GM12878 (cell line): ENCODE measurements around the gene ELP2. TPM values are rescaled to one million over a fixed set of nuclear protein-coding genes. Genes with fewer than 3 reads are reported as not detected.

Experiments
- ATAC-seq: fragments of 200-7000 bp; cut with Tn5 transposase; 3 replicates; pipeline ENCODE4 v1.9.1; 2020; ENCODE audit warnings: mild to moderate bottlenecking, moderate library complexity
- BruUV-seq: library from RNA; stranded (reverse); fragments of 400-500 nt; replicated peaks from 2 replicates; lab custom pipeline; 2021; lab: Mats Ljungman, UMichigan
- CTCF ChIA-PET: fragments of 300-600 bp; sonication (Branson Sonifier 250); formaldehyde crosslinking; extraction: SDS; loops from one replicate; lab custom pipeline; 2021; ENCODE audit warnings: inconsistent platforms; lab: Yijun Ruan, JAX
- POLR2A ChIA-PET: fragments of 350-600 bp; formaldehyde crosslinking; extraction: SDS; loops from one replicate; lab custom pipeline; 2021; ENCODE audit warnings: inconsistent platforms; lab: Charles Lee
- RAD21 ChIA-PET: fragments of 300-600 bp; sonication (Branson Sonifier 250); formaldehyde crosslinking; loops from one replicate; lab custom pipeline; 2023; ENCODE audit warnings: antibody characterized with exemption; ENCODE audit not compliant: unreplicated experiment; lab: Charles Lee
- SMC1A ChIA-PET: fragments of 300-600 bp; sonication (Branson Sonifier 250); formaldehyde crosslinking; loops from one replicate; lab custom pipeline; 2023; ENCODE audit not compliant: unreplicated experiment, uncharacterized antibody; lab: Charles Lee
- DNase-seq: peaks from one replicate; pipeline ENCODE4 v3.0.0-alpha.2; 2011; ENCODE audit warnings: low read depth, low spot score
- FAIRE-seq: peaks from 3 replicates; lab custom pipeline; 2011; peaks lifted over from hg19 to GRCh38; lab: Jason Lieb, UNC
- H2AFZ ChIP-seq: 2 replicates; pipeline ENCODE4 v1.6.0; 2011; ENCODE audit warnings: low read depth, low read length, control low read depth; ENCODE audit not compliant: control insufficient read depth
- H3K27ac ChIP-seq: 2 replicates; pipeline ENCODE4 v1.5.1; 2011; ENCODE audit warnings: control low read depth; ENCODE audit not compliant: control insufficient read depth, insufficient read depth
- H3K27me3 ChIP-seq, 2 experiments: replicated peaks in 1 of 2; 2 replicates each; pipeline versions ENCODE4 v1.6.0 to v1.6.1; 2011; ENCODE audit warnings: low read length in 1 of 2; ENCODE audit not compliant: control insufficient read depth in 2 of 2, insufficient read depth in 2 of 2
- H3K36me3 ChIP-seq, 2 experiments: 2 replicates each; pipeline ENCODE4 v1.5.1; 2011; ENCODE audit warnings: low read length in 1 of 2; ENCODE audit not compliant: control insufficient read depth in 2 of 2, insufficient read depth in 2 of 2
- H3K4me1 ChIP-seq: 2 replicates; pipeline ENCODE4 v1.6.1; 2011; ENCODE audit warnings: mild to moderate bottlenecking, low read length, moderate library complexity, mixed read lengths; ENCODE audit not compliant: control insufficient read depth, insufficient read depth
- H3K4me2 ChIP-seq: 2 replicates; pipeline ENCODE4 v1.6.0; 2011; ENCODE audit warnings: control low read depth; ENCODE audit not compliant: control insufficient read depth, insufficient read depth
- H3K4me3 ChIP-seq: fragments of 200-600 bp; sonication (generic); 2 replicates; pipeline ENCODE4 v1.5.1; 2016
- H3K79me2 ChIP-seq: 2 replicates; pipeline ENCODE4 v1.6.0; 2011; ENCODE audit warnings: low read length; ENCODE audit not compliant: control insufficient read depth, insufficient read depth
- H3K9ac ChIP-seq: 2 replicates; pipeline ENCODE4 v1.8.0; 2011; ENCODE audit warnings: low read length, control low read depth, mixed read lengths; ENCODE audit not compliant: control insufficient read depth, insufficient read depth
- H3K9me3 ChIP-seq: replicated peaks from 3 replicates; pipeline ENCODE4 v1.5.1; 2011; ENCODE audit warnings: mild to moderate bottlenecking, low read length; ENCODE audit not compliant: control insufficient read depth, insufficient read depth
- H4K20me1 ChIP-seq: 2 replicates; pipeline ENCODE4 v1.6.0; 2011; ENCODE audit not compliant: control insufficient read depth, insufficient read depth
- BCL11A ChIP-seq: IDR thresholded peaks from 2 replicates; pipeline ENCODE4 v1.6.1; 2011; ENCODE audit warnings: low read depth, low read length
- CEBPB ChIP-seq, 2 experiments: fragments of 150-350 bp in 1 of 2; IDR thresholded peaks; 2 replicates each; pipeline ENCODE4 v1.6.1; 2012 to 2014; ENCODE audit warnings: low read depth in 2 of 2, low read length in 2 of 2, borderline replicate concordance in 1 of 2, inconsistent platforms in 1 of 2
- CREB1 ChIP-seq: IDR thresholded peaks from 2 replicates; pipeline ENCODE4 v1.6.1; 2012; ENCODE audit warnings: low read depth, mild to moderate bottlenecking, inconsistent platforms
- FOS ChIP-seq: IDR thresholded peaks from 3 replicates; pipeline ENCODE4 v1.6.1; 2011; ENCODE audit warnings: borderline replicate concordance; ENCODE audit not compliant: insufficient read length; ENCODE audit errors: extremely low read depth
- GATAD2B ChIP-seq: fragments of 450-650 bp; conservative IDR thresholded peaks from 2 replicates; pipeline ENCODE4 v1.6.1; 2017; ENCODE audit warnings: low read depth, mild to moderate bottlenecking, moderate library complexity
- HDAC2 ChIP-seq: fragments of 200-600 bp; sonication (generic); IDR thresholded peaks from 2 replicates; pipeline ENCODE4 v1.6.1; 2017
- HDGF ChIP-seq: fragments of 450-650 bp; IDR thresholded peaks from 2 replicates; pipeline ENCODE4 v1.6.1; 2016; ENCODE audit warnings: antibody characterized with exemption
- JUNB ChIP-seq: IDR thresholded peaks from 2 replicates; pipeline ENCODE4 v1.6.1; 2016; ENCODE audit warnings: antibody characterized with exemption, mild to moderate bottlenecking
- NBN ChIP-seq: fragments of 450-650 bp; IDR thresholded peaks from 2 replicates; pipeline ENCODE4 v1.6.1; 2016
- PML ChIP-seq: IDR thresholded peaks from 2 replicates; pipeline ENCODE4 v1.6.1; 2012; ENCODE audit warnings: low read length, inconsistent platforms
- RAD21 ChIP-seq: IDR thresholded peaks from 2 replicates; pipeline ENCODE4 v1.6.1; 2011; ENCODE audit warnings: mild to moderate bottlenecking, low read depth, low read length, moderate library complexity; ENCODE audit not compliant: insufficient read depth
- RELA ChIP-seq: fragments of 450-650 bp; IDR thresholded peaks from 2 replicates; pipeline ENCODE4 v1.8.0; 2014; ENCODE audit warnings: borderline replicate concordance; ENCODE audit not compliant: partially characterized antibody
- STAT3 ChIP-seq: IDR thresholded peaks from 2 replicates; pipeline ENCODE4 v1.6.1; 2011; ENCODE audit warnings: low read depth, low read length, improper control_type of control experiment
- SUPT20H ChIP-seq: IDR thresholded peaks from 2 replicates; pipeline ENCODE4 v1.6.1; 2011; ENCODE audit warnings: low read depth, mild to moderate bottlenecking, low read length, moderate library complexity, borderline replicate concordance; ENCODE audit not compliant: control insufficient read depth
- YBX1 ChIP-seq: fragments of 450-650 bp; IDR thresholded peaks from 2 replicates; pipeline ENCODE4 v1.6.1; 2016; ENCODE audit warnings: antibody characterized with exemption
- ZNF274 ChIP-seq: IDR thresholded peaks from one replicate; pipeline ENCODE4 v1.8.0; 2011; ENCODE audit not compliant: insufficient read length, insufficient read depth
- WGBS: methylation state at CpG from one replicate; pipeline ENCODE4 v1.1.6; 2016; ENCODE audit warnings: low lambda C conversion rate; ENCODE audit not compliant: insufficient replicate concordance, insufficient coverage; ENCODE audit errors: missing lambda C conversion rate; 5-methylcytosine and 5-hydroxymethylcytosine counted together
- in situ Hi-C: fragments of 300-500 bp; cut with MboI; formaldehyde crosslinking; loops from 9 replicates; pipeline ENCODE4 v1.14.3; 2018; ENCODE audit warnings: mixed read lengths
- intact Hi-C: fragments of 100-400 bp; cut with micrococcal nuclease; formaldehyde crosslinking; loops from one replicate; pipeline ENCODE4 v1.14.2; 2022; ENCODE audit not compliant: unreplicated experiment
- polyA plus RNA-seq, 11 experiments: library from polyadenylated mRNA; depleted of rRNA in 4 of 11; unstranded in 6 of 11; stranded (reverse) in 5 of 11; fragments of >200 nt; fragmentation: Nextera tagmentation in 4 of 11; fragmentation: Illumina TruSeq in 1 of 11; extraction: Ambion mirVana in 4 of 11; extraction: Trizol in 1 of 11; gene quantifications; 1 replicate in 1 of 11; 2 replicates in 10 of 11; pipeline versions ENCODE4 v1.2.1 to v1.2.3, GENCODE V29; 2011 to 2016; ENCODE audit warnings: inconsistent platforms in 2 of 11, missing spikeins in 2 of 11, low read depth in 1 of 11
- total RNA-seq, 4 experiments: library from RNA; depleted of rRNA in 3 of 4; stranded (reverse); fragments of >200 nt in 3 of 4; fragmentation: Illumina TruSeq in 1 of 4; extraction: Trizol in 1 of 4; gene quantifications; 2 replicates each; pipeline versions ENCODE4 v1.2.1 to v1.2.3, GENCODE V29; 2013 to 2021
- TF ChIP-seq, protein P1 (sequence below): IDR thresholded peaks from 2 replicates; pipeline ENCODE4 v1.6.1; 2011; ENCODE audit warnings: low read depth, low read length, improper control_type of control experiment, borderline replicate concordance
- TF ChIP-seq, protein P2 (sequence below): fragments of 450-650 bp; IDR thresholded peaks from 2 replicates; pipeline ENCODE4 v1.6.1; 2016; ENCODE audit warnings: mild to moderate bottlenecking

ELP2 gene
- total and polyA plus RNA-seq, 10 of the 15 experiments (the other 5 are each of a cell fraction or from before 2014, with no cell fraction given), result 56.9 to 134 (median 88.5) TPM

DNA sequence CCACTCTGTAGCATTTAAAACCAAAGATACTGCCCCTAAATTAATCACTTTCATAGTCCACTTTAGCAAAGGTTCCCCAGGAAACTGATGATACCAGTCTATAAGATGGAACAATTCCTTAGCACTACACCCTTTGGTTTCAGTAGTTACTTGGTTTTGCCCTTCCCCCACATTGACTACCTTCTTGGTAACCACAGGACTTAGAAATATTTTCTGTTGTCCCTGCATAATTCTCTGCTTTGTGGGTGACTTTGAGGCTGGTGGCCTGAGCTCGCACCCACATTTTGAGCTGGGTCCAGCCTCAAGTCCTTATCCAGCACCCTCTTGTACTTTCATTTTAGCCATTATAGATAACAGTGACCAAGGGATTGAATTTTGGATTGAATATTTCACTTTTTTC lies 23.1 kb downstream of the ELP2 start:
- FAIRE-seq, result no peak
- no peak for DNase-seq
- Histone ChIP-seq H3K4me3 (no peak overlapping the region), H4K20me1 (no peaks in the 10 kb centered on the region), H2AFZ (no peak overlapping the region), H3K36me3 (peaks cover 2 to 44% of the 10 kb centered on the region in 2 experiments), H3K9ac (no peak overlapping the region), H3K9me3 (no peaks in the 10 kb centered on the region), H3K4me2 (no peak overlapping the region), H3K79me2 (no peaks in the 10 kb centered on the region)
- ChIA-PET SMC1A (interaction anchor here (0.7 kb wide), 1 partner anchor 652 kb away, joined by 5 read pairs; no protein-coding TSS in a partner anchor), CTCF (interaction anchor here (1.5 kb wide), 1 partner anchor 11 kb away, joined by 4 read pairs; no protein-coding TSS in a partner anchor), POLR2A (no interaction called here)
- intact Hi-C loops (loop anchor here (5.0 kb wide), 1 partner anchor 135 kb away; no protein-coding TSS in a partner anchor), in situ Hi-C loops (no loop called here)
- WGBS, result 94% methylated on average over 1 of the region's 1 CpG
- no TSS peak for BruUV-seq
- no peak for ATAC-seq
- no peak for TF ChIP-seq CREB1
- TF ChIP-seq, all 136 proteins: peak for 0
- Histone ChIP-seq H3K4me1 (peaks cover 18% of the 10 kb centered on the region), H3K27me3 (no peaks in the 10 kb centered on the region), H3K27ac (no peak overlapping the region)
- RAD21 ChIA-PET, result interaction anchor here (0.6 kb wide), 1 partner anchor 9 kb away, joined by 3 read pairs; no protein-coding TSS in a partner anchor

DNA sequence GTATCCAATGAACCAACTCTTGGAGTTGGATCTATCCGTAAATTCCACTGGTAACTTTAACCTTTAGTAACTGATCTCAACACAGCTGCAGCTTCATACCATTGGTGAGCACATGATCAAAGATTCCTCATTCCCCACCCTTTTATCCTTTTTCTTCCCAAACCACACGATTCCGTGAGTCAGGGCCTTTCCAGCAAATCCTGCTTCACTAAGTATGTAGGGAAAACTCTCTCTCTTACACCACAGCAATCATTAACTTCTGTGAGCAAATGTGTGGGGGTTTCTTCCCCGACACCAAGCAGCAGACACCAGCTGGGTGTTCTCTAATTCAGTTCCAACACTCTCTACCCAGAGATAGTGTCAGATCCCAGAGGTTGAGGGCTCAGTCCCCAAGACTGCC lies 23.5 kb downstream of the ELP2 start:
- SMC1A ChIA-PET, result interaction anchor here (0.7 to 1.0 kb wide), 2 partner anchors 9 to 652 kb away, joined by 3 to 5 read pairs; no protein-coding TSS in a partner anchor
- Histone ChIP-seq H3K27ac (no peak overlapping the region), H3K36me3 (peaks cover 2 to 42% of the 10 kb centered on the region in 2 experiments), H3K9ac (no peak overlapping the region), H4K20me1 (no peaks in the 10 kb centered on the region), H3K27me3 (no peaks in the 10 kb centered on the region), H3K9me3 (no peaks in the 10 kb centered on the region), H2AFZ (no peak overlapping the region), H3K4me3 (no peak overlapping the region), H3K4me1 (peaks cover 18% of the 10 kb centered on the region), H3K79me2 (no peaks in the 10 kb centered on the region), H3K4me2 (no peak overlapping the region)
- FAIRE-seq (no peak), DNase-seq (no peak), ATAC-seq (no peak)
- POLR2A ChIA-PET, result no interaction called here
- WGBS, result 98% methylated on average over 4 of the region's 4 CpGs
- RAD21 ChIA-PET, result no interaction called here
- intact Hi-C loops (loop anchor here (5.0 kb wide), 1 partner anchor 136 kb away; no protein-coding TSS in a partner anchor), in situ Hi-C loops (no loop called here)
- CTCF ChIA-PET, result interaction anchor here (1.5 kb wide), 1 partner anchor 11 kb away, joined by 4 read pairs; no protein-coding TSS in a partner anchor
- TSS peak; percentile 36 for BruUV-seq
- TF ChIP-seq, protein P1, sequence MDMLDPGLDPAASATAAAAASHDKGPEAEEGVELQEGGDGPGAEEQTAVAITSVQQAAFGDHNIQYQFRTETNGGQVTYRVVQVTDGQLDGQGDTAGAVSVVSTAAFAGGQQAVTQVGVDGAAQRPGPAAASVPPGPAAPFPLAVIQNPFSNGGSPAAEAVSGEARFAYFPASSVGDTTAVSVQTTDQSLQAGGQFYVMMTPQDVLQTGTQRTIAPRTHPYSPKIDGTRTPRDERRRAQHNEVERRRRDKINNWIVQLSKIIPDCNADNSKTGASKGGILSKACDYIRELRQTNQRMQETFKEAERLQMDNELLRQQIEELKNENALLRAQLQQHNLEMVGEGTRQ, result no peak
- no peak for TF ChIP-seq SUPT20H
- no peak for TF ChIP-seq JUNB
- TF ChIP-seq STAT3, result no peak
- TF ChIP-seq RAD21, result no peak
- TF ChIP-seq CEBPB (IDR thresholded peaks at IDR 0.05; ENCODE audit: borderline replicate concordance in 1 of 2, low read depth in 2 of 2, low read length in 2 of 2), result no peak
- TF ChIP-seq GATAD2B, result no peak
- TF ChIP-seq, protein P2, sequence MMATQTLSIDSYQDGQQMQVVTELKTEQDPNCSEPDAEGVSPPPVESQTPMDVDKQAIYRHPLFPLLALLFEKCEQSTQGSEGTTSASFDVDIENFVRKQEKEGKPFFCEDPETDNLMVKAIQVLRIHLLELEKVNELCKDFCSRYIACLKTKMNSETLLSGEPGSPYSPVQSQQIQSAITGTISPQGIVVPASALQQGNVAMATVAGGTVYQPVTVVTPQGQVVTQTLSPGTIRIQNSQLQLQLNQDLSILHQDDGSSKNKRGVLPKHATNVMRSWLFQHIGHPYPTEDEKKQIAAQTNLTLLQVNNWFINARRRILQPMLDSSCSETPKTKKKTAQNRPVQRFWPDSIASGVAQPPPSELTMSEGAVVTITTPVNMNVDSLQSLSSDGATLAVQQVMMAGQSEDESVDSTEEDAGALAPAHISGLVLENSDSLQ, result no peak
- no peak for TF ChIP-seq FOS
- no peak for TF ChIP-seq HDAC2
- no peak for TF ChIP-seq BCL11A
- no peak for TF ChIP-seq NBN
- TF ChIP-seq RELA, result no peak
- no peak for TF ChIP-seq PML
- TF ChIP-seq YBX1, result no peak
- TF ChIP-seq HDGF, result no peak
- no peak for TF ChIP-seq ZNF274
